ENCODE measurements around the gene SSU72. TPM values are rescaled to one million over a fixed set of nuclear protein-coding genes. Genes with fewer than 3 reads are reported as not detected.

SSU72 gene
- 91.5 and 96.2 TPM in 2 replicates for total RNA-seq (2022)
- Bru-seq, nascent RNA = percentile 77 among the genes with signal in this experiment
- percentile 84 among the genes with signal in this experiment for BruChase-seq, experiment 1, labeled RNA remaining after a 2-hour chase
- percentile 90 among the genes with signal in this experiment for BruChase-seq, experiment 2, labeled RNA remaining after a 6-hour chase
- long read RNA-seq, full-length matches to known transcripts = 194 of 201 reads
- long read RNA-seq, partial matches to known transcripts = 1 of 201 reads
- long read RNA-seq, other reads (novel, unspliced or antisense) = 6 of 201 reads

DNA sequence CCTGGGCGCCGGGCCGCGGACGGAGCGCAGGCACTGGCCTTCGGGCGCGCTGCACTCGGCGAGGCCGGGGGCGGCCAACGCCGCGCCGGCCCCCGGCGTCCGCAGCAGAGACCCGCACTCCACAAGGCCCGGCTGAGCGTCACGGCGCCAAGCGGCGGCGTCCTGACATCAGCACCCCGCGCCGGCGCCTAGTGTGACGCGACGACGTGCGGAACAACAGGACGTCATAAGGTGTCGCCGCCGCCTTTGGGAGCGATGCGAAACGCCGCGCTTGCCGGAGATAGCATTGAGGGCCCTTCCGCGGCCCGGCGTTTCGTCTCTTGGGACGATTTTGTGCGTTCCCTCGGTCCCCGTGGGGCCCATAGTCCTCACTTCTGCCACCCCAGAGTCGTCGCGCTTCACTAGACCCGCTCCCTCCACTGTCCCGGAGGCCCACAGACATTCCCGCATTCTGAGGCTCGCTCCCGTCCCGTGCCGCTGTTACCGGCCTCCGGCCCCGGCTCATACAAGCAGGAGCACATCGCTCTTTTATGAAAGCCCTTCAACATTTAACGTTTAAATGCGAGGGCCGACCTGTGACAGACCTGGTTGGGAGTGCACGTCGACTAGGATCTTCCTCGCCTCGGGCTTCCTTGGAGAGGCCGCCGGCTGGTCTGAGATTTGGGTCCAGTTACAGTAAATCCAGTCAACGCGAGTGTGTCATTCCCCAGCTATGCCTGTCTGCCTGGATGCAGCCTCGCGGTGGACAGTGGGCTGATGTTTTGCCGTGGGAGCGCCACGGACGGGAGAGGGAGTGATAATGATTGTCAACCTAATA is at the start of gene SSU72:
Gene SSU72, minus strand, starts transcription at position 143 of the 817 bp plus-strand sequence. CDS start 306 bp downstream, outside the sequence.
- H3K36me3 Mint-ChIP-seq (ENCODE audit: insufficient read depth, unreplicated experiment) = peaks cover 43% of the 10 kb centered on the region
- Histone ChIP-seq H3K36me3 (ENCODE audit: control insufficient read depth, insufficient read depth, low read length) (no peaks in the 10 kb centered on the region), H3K9me3 (no peaks in the 10 kb centered on the region), H3K4me3 (ENCODE audit: low read depth, low read length) (peak within 1 kb of the TSS; percentile 95), H3K27me3 (replicated peaks; ENCODE audit: control insufficient read depth, insufficient read depth, low read length) (no peaks in the 10 kb centered on the region), H3K4me1 (no peaks in the 10 kb centered on the region)
- H3K4me1 Mint-ChIP-seq (ENCODE audit: low read depth, unreplicated experiment) = peaks cover 6% of the 10 kb centered on the region
- intact Hi-C loops (cut with micrococcal nuclease; ENCODE audit: unreplicated experiment) = no loop called here
- no peaks in the 10 kb centered on the region for H3K27me3 Mint-ChIP-seq (ENCODE audit: insufficient read depth, unreplicated experiment)
- TF ChIP-seq, protein P1, sequence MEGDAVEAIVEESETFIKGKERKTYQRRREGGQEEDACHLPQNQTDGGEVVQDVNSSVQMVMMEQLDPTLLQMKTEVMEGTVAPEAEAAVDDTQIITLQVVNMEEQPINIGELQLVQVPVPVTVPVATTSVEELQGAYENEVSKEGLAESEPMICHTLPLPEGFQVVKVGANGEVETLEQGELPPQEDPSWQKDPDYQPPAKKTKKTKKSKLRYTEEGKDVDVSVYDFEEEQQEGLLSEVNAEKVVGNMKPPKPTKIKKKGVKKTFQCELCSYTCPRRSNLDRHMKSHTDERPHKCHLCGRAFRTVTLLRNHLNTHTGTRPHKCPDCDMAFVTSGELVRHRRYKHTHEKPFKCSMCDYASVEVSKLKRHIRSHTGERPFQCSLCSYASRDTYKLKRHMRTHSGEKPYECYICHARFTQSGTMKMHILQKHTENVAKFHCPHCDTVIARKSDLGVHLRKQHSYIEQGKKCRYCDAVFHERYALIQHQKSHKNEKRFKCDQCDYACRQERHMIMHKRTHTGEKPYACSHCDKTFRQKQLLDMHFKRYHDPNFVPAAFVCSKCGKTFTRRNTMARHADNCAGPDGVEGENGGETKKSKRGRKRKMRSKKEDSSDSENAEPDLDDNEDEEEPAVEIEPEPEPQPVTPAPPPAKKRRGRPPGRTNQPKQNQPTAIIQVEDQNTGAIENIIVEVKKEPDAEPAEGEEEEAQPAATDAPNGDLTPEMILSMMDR (IDR thresholded peaks at IDR 0.05; ENCODE audit: insufficient read depth in 1 of 2, low read depth in 1 of 2, low read length in 1 of 2, severe bottlenecking in 1 of 2, unreplicated experiment in 1 of 2) = no peak
- TSS peak; percentile 90 for BruUV-seq (replicated peaks)
- H3K27ac Mint-ChIP-seq (ENCODE audit: unreplicated experiment) = peak within 1 kb of the TSS; percentile 99
- DNase-seq = peak; percentile 90 to 91
- CTCF ChIA-PET = no interaction called here
- no peaks in the 10 kb centered on the region for H3K9me3 Mint-ChIP-seq (ENCODE audit: unreplicated experiment)
- peak within 1 kb of the TSS; percentile 95 for H3K4me3 Mint-ChIP-seq (ENCODE audit: unreplicated experiment)
- POLR2A ChIA-PET = interaction anchor here (0.6 kb wide), 1 partner anchor 12 kb away, joined by 3 read pairs; no protein-coding TSS in a partner anchor

DNA sequence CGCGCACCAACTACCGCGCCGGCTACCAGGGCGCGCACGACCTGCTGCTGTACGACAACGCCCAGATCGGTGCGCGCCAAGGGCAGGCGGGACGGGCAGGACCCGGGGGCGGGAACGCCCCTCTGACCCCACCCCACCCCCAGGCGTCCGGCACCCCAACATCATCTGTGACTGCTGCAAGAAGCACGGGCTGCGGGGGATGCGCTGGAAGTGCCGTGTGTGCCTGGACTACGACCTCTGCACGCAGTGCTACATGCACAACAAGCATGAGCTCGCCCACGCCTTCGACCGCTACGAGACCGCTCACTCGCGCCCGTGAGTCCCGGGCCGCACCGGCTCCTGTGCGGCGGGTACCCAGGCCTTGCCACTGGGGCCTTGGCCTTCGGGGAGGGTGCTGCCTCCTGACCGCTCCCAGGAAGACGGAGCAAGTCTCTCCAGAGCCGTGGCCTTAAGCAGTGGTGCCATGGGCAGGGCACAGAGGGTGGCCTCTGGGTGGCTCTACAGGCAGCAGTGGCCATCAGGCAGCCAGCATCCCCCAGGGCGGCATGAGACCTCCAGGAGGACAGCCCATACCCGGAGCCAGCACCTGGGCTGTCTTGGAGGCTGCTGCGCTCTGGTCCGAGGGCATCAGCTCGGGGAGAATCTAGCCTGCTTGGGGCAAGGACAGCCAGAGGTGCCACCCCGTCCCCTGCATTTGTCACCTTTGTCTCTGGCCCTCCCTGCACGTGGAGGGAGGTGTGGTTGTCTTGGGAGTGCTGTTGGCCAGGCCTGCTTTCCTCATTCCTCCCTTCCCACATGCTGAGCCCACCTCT is 49.2 kb upstream of the SSU72 start:
- no peaks in the 10 kb centered on the region for H3K27me3 ChIP-seq (replicated peaks; ENCODE audit: control insufficient read depth, insufficient read depth, low read length)
- CTCF ChIA-PET = no interaction called here

More for the DNA sequence above, 49.2 kb upstream of the SSU72 start:
- no peak for DNase-seq
- no peaks in the 10 kb centered on the region for H3K9me3 ChIP-seq
- H3K36me3 ChIP-seq (ENCODE audit: control insufficient read depth, insufficient read depth, low read length) = no peaks in the 10 kb centered on the region
- H3K27me3 Mint-ChIP-seq (ENCODE audit: insufficient read depth, unreplicated experiment) = no peaks in the 10 kb centered on the region
- no peak overlapping the region for H3K4me3 ChIP-seq (ENCODE audit: low read depth, low read length)
- H3K27ac Mint-ChIP-seq (ENCODE audit: unreplicated experiment) = no peak overlapping the region
- TF ChIP-seq, protein P1 (IDR thresholded peaks at IDR 0.05; ENCODE audit: insufficient read depth in 1 of 2, low read depth in 1 of 2, low read length in 1 of 2, severe bottlenecking in 1 of 2, unreplicated experiment in 1 of 2) = no peak
- intact Hi-C loops (cut with micrococcal nuclease; ENCODE audit: unreplicated experiment) = no loop called here
- peaks cover 10% of the 10 kb centered on the region for H3K36me3 Mint-ChIP-seq (ENCODE audit: insufficient read depth, unreplicated experiment)
- H3K9me3 Mint-ChIP-seq (ENCODE audit: unreplicated experiment) = no peaks in the 10 kb centered on the region
- no TSS peak for BruUV-seq (replicated peaks)
- POLR2A ChIA-PET = no interaction called here
- H3K4me3 Mint-ChIP-seq (ENCODE audit: unreplicated experiment) = no peak overlapping the region
- H3K4me1 Mint-ChIP-seq (ENCODE audit: low read depth, unreplicated experiment) = no peaks in the 10 kb centered on the region
- H3K4me1 ChIP-seq = no peaks in the 10 kb centered on the region

Data from Caco-2 (cell line).